ENCODE results near the gene BDNF.

Gene BDNF

GRCh38 chr11:27605422-27605821, 94.8 kb downstream of the BDNF start:
- Histone ChIP-seq H3K27ac (ENCODE audit: insufficient read depth, low read depth, low read length, poor library complexity, severe bottlenecking) (no peak overlapping the region), H3K4me3 (ENCODE audit: insufficient read depth, low read depth, low read length) (no peak overlapping the region), H3K9me3 (ENCODE audit: control insufficient read depth, low read length) (no peaks in the 10 kb centered on the region)

More at GRCh38 chr11:27605422-27605821, 94.8 kb downstream of the BDNF start:
- H3K27me3 ChIP-seq (ENCODE audit: control insufficient read depth, insufficient read depth, low read length, poor library complexity, severe bottlenecking), result no peaks in the 10 kb centered on the region
- no peaks in the 10 kb centered on the region for H3K36me3 ChIP-seq (ENCODE audit: control insufficient read depth, insufficient read depth, low read length)
- no peaks in the 10 kb centered on the region for H3K4me1 ChIP-seq (ENCODE audit: control insufficient read depth, insufficient read depth, low read length)

All from ectodermal cell (in vitro differentiated cells).